HUDEP-2 (cell line): ENCODE results near the gene UNC13C.
"Not testable (repeated sequence)": the region's sequence is repeated elsewhere in the genome, so short reads cannot be mapped to it uniquely, and the experiment has no call there.

ENCODE experiments used
- DNase-seq, 76 experiments: peaks; one replicate each; lab custom pipeline; 2025; ENCODE audit not compliant: unreplicated experiment in 76 of 76; lab: John Stamatoyannopoulos, UW

UNC13C gene

DNA sequence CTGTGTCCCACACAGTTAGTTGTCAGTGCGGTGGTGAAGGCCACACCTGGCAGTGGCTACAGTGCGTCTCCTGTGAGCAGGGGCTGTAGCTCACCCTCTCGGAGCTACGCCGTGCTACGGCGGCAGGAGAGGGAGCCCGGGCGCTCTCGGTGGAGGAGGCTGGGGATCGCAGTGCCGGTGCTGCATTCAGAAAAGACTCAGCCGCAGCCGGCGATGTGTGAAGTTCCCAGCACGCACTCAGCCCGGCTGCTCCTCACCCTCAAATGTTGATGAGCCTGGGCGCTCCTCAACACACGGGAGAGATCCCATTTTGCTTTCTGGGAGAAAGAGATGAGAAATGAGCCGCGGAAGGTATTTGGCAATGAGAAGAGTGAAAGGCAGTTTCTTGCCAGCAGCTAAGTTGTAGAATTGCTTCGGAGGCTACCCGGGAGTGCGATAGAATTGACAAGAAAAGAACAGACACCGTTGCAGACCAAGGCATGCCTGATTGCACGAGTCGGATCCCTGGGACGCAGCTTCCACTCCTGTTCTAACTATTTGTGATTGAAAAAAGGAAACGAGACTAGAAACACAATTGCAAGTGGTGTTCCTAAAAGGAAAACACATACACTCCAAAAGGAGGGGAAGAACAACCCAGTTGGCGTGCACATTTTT, at the start of gene UNC13C:
Gene UNC13C, plus strand, starts transcription at position 189 of the 654 bp plus-strand sequence. CDS start 34,463 bp downstream, outside the sequence.
- DNase-seq: no peak

DNA sequence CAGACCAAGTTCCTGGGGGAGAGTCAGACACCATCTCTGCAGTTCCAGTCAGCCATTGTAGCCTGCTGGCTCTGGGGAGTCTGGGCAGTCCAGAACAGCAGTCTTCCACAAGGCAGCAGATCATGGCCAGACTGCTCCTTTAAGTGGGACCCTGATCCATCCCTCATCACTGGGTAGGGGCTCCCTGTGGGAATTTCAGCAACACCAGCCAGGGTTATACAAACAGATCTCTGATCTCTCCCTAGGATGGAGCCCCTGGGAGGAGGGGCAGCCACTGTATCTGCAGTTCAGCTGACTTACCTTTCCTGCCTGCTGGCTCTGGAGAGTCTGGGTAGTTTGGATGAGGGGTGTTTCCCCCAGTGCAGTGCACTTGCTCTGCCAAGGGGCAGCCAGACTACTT, 42.1 kb upstream of the UNC13C start:
- DNase-seq: no peak

DNA sequence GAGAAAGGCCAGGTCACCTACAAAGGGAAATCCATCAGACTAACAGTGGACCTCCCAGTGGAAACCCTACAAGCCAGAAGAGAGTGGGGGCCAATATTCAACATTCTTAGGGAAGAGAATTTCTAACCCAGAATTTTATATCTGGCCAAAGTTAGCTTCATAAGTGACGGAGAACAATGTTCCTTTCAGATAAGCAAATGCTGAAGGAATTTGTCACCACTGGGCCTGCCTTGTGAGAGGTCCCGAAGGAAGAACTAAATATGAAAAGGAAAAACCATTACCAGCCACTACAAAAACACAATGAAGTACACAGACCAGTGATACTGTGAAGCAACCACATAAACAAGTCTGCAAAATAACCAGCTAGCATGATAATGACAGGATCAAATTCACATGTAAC, 40.6 kb upstream of the UNC13C start:
- not testable (repeated sequence) for DNase-seq

DNA sequence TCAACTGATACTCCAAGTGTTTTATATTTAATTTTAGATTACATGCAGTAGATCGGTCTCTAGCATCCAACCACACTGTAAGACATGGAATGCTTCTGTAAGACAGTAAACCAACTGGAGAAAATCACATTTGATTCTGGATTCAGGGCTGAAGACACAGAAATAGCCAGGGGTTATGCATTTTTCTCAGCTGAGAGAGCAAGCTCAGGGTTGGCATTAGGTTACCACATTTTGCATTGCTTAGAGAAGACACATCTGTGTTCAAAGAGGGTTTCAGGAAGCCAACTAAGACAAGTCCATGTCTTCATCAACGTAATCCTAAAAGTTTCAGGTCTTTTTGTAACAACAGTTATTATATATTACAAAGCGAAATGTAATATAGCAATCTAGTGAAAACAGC, 27.7 kb upstream of the UNC13C start:
- DNase-seq: no peak

DNA sequence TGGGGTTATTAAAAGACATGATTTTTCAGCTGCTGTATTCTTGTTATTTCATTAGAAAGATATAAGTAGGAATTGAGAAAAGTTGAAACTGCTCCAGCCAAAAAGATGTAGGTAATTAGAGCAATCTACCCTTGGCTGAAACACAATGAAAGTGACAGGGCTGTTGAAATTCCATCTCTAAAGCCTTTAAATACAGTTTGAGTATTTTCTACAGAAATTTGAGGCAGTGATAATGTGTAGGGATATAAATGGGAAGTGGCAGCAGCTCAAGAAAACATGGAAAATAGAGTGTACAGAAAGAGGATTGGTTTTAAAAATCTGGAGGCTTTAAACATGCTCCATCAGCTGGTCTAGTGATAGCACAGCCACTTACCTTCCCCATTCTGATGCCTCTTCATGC, 22.8 kb upstream of the UNC13C start:
- DNase-seq: no peak

DNA sequence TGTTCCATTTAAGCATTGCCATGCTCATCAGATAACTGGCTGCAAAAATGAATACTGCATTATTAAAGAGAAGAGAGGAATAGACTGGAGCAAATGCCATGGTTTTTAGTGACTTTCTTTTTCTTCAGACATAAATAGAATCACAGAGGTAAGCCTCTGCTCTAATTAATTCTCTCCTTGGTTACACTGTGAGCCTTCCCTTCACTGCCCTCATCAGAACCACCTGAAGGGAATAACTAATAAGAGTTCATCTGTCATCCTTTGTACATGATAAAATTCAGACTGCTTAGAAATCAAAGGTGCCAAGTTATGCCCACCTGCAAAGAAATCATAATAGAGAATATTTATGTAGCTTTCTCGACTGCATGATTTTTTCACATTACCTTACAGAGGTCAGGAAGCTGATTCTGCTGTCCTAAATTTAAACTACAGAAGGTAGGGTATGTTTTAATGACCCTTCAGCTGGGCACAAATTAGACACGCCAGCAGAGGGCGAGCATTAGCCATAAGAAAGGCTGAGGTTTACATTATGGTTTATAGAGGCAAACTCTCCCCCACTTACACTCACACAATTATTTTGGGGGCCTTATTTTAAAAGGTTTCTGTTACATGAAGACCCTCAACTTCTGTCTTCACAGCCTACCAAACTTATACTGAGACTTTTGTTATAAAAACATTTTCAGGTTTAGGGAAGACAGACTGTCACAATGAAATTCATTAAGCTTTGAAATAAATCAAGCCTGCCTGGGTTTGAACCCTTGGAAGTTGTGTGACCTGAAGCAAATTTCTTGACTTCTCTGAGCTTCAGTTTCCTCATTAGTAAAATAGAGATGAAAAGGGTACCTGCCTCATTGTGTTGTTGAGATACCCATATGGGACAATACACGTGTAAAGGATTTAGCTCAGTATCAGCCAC, 15.3 kb upstream of the UNC13C start:
- DNase-seq: peak in 13 of 76 experiments; percentile 1 to 26 (median 5)

DNA sequence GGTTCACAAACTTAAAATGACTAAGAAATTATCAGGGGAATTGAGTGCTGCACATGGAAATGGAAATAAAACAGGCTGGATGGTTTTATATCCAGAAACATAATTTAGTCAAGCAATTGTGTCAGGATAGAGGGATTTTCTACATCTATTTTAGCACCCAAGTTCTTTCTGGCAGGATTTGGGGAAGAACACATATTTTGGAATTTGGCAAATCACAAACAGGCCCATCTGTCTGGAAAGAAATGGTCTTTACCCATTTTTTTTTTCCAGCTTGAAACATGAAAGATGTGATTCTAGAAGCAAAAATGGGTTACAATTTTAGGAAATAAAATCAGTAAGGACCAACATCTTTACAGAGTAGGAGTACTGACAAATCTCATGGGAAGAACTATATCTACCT, 14.4 kb upstream of the UNC13C start:
- DNase-seq: no peak

DNA sequence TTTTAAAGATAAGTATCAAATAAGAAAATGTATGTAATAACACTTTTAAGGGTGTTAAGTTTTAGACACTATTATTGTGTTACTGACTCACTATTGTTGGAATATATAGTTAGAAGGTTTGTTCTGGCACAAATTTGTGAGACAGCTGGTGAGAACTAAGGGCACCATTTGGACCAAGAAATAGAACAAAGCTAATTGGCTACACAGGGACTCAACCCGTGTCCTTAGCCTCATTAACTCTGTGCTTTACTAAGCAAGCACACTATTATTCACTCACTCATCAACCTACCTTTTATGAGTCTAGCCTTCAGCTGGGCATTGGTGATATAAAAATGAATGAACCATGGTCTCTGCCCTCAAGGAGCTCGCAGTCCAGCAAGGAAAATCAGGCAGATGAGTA, 4.1 kb upstream of the UNC13C start:
- no peak for DNase-seq

DNA sequence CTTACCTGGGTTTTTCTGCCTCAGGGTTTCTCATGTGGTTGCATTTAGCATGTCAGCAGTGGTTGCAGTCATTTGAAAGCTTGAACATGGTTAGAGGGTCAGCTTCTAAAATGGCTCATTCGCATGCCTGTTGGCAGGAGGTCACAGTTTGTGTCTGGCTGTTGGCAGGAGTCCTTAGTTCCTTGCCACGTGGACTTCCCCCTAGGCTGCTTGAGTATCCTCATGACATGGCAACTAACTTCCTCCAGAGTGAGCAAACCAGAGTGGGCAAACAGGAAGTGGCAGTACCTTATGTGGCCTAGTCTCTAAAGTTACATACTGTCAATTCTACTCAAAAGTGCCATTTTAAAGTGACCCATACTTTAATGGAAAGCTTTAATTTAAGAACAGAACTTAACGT, 3.4 kb upstream of the UNC13C start:
- DNase-seq: no peak

DNA sequence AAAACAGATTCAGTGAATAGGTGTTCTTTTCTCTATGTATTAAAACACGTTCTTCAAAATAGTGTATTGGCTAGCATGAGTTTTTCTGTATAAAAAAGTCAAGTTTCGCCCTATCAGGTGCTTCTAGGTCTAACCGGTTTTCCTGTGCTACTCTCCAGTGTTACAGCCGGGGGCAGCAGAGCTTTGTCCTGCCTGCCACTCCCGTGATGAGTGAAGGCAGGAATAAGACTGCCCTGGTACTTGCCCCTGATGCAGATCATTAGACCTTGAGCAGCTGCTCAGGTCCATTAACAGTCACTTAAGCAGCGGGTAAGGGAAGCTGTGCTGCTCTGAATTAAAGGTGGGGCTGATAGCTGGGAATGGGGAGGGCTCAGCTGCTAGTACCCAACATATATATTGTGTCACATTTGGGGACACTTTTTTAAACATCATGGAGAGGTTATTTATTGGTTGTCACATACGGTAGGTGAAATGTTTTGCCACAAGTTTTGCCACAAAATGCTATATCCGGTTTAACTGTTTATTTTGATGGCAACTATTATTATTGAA, 1.3 kb upstream of the UNC13C start:
- no peak for DNase-seq

DNA sequence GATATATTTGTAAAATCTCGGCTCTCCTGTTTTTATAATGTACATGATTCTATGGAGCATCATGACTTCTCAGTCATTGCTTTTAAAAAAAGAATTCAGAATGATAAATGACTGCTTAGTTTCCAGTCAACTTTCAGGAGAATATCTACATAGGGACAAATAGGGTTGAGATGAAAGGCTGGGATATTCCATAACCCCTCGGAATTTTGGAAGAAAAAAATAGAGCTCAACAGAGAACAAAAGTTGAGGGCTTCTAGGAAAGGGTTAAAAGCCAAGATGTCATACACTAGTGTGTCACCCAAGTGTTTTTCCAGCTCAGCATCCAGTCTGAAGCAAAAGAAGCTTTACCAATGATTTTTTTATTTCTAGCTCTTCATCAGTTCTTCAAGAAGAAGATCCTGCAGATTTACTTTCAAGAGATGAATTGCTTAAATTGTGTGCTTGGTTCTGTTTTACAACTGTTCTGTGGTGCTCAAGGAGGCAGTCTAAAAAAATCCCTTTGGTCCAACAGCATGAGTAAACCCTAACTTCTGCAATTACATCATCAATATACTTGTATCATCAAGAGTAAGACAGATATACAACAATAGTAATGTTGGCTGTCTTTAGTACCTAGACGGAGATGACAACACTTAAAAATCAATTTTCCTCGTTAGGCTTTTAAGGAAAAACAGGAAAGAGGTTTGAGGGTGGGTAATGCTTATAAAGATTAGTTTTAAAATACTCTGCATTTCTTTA, 979 bp downstream of the UNC13C start:
- no peak for DNase-seq

DNA sequence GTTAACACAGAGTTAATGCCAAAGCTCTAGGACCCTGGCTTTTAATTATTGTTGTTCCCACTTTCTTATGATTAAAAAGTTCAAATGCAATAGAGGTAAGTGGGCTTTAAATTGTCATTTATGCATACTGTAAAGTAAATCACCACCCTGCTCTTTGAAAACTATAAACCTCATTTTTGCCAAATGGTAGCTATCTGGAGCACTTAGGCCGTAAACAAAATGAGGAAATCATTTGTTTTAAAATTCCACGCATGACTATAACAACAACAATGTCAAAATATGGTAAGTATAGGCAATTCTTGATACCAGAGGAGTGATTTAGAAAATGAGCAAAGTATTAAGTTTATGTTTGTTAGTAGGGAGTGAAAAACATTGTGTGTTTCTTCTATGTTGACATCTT, 1.8 kb downstream of the UNC13C start:
- DNase-seq: no peak

DNA sequence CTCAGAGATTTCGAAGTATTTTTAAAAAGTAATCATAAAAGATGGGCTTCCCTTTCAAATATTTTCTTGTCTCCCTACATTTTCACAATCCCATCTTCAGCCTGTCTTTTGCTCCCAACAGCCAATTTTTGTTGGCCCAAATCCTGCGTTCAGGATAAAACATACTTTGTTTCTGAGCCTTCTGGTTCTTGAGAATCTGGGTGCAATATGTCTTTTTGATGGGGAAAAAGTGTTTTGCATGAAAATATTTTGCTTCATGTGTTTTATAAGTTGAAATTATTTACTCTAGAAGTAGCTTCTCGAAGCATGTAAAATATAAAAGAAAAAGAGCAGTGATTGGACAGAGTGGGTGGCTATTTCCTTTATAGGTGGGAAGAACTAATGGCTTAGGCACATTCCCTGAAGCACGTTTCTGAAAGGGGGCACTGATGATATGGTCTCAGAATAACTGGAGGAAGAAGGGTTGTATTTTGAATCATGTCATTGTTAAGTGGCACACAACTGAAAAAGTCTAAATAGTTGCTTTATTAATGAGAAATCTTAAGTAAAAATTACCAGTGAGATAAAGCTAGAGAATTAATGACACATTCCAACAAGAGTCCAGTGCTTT, 3.9 kb downstream of the UNC13C start:
- DNase-seq: no peak

DNA sequence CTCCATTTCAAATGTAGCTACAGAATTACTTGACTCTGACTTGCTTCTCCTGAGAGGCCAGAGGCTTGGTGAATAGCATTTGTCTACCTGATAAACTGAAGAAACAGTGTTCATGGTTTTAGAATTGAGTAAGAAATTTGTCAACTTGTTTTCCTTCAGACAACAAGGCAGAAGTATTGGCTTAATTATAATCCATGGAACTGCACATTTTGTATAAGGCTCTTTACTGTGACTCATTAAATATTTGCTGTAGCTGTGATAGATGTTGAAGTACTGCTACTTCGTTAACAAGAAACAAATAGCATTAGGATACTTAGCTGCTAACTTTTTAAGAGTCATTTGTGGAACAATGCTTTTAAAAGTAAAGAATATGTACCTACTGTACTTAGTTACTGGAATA, 4.6 kb downstream of the UNC13C start:
- DNase-seq: no peak

DNA sequence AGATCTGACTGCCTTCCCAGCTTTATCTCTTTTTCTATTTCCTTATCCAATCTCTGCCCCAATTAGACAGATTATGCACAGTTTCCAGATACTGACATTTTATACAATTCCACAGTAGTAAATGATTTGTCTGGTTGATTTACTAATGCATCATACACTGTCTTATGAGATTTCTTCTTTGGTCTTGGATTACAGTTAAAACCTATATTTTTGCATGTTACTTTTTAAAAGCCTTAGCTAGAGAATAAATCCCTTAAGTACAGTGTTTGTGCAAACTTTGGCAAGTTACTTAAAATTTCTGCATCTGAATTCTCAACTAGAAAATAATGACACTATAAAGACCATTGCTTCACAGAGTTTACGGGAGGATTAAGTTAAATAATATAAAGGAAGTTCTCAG, 6.0 kb downstream of the UNC13C start:
- no peak for DNase-seq

DNA sequence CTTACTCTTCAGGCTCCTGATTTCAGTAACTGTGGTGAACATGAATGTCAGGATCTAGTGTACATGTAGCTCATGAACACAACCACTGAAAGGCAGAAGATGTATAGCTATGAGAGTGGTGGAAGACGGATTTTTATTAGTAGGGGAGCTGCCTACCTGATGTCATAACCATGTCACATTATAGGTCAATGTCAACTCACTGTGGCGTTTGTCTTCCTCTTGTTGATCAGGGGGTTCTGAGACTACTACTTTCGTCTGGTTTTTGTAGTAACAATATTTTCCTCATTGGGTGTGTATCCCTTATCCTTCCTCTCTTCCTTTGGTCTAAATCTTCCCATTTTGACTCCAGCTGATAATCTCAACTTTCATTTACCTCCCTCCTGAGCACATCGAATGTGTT, 7.3 kb downstream of the UNC13C start:
- no peak for DNase-seq

DNA sequence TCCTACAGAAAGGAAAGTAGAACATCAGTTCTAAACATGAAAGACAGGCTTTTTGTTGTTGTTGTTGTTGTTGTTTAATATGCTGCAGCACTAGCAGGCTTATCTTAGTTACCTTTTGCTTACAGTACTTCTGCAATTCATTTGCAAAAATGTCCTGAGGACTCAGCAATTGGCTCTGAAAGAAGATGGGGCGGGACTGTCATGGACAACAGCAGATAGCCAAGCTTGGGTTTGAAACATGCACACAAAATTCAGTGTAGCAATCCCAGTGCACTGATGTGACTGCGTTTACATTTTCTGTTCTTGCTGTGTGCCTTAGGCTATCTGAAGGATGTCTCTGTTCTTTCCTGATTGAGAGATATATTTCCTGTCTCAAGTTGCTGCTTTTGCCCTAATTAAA, 9.2 kb downstream of the UNC13C start:
- DNase-seq: no peak

DNA sequence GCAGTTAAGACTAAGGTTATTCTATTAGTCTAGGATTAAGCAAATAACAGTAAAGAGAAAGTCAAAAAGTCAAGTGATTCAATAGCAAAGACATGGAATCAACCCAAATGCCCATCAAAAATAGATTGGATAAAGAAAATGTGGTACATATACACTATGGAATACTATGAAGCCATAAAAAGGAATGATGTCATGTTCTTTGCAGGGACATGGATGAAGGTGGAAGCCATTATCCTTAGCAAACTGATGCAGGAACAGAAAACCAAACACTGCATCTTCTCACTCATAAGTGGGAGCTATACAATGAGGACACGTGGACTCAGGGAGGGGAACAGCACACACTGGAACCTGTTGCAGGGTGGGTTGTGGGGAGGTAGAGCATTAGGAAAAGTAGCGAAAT, 29.0 kb downstream of the UNC13C start:
- DNase-seq: no peak

DNA sequence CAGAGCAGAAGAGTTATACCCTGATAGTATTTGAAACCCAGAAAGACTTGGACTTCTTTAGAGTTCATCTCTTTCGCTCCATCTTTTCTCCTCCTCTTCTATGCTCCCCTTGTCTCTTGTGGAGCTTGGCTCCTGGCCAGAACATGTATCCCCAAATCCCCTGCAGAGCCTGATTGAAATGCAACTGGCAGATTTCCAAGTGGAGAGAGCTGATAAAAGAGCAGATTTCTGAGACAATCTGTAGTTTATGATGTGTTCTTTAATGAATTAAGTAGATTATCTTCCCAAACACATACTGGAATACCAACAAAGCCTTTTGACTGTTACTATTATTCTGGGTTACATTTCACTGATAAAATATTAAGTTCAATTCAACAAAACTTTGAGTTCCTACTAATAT, 33.4 kb downstream of the UNC13C start:
- DNase-seq: no peak

DNA sequence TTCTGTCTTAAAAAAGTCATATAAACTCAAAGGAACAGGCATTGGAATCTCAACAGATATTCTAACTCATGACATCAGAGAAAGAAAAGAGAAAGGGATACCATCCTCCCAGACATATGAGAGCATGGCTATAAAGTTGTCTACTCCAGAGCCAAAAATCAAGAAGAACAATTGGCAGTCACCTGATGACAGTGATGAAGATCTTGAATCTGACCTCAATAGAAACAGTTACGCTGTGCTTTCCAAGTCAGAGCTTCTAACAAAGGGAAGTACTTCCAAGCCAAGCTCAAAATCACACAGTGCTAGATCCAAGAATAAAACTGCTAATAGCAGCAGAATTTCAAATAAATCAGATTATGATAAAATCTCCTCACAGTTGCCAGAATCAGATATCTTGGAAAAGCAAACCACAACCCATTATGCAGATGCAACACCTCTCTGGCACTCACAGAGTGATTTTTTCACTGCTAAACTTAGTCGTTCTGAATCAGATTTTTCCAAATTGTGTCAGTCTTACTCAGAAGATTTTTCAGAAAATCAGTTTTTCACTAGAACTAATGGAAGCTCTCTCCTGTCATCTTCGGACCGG, 35.9 kb downstream of the UNC13C start:
- DNase-seq: no peak
